GM23338 (cell line): Measurements from ENCODE around the gene CCDC71L. TPM values are rescaled to one million over a fixed set of nuclear protein-coding genes. Genes with fewer than 3 reads are reported as not detected.

Experiments used
- ATAC-seq: fragments of 200-7000 bp; cut with Tn5 transposase; 3 replicates; pipeline ENCODE4 v1.9.1; 2020
- DNase-seq: peaks from one replicate; pipeline ENCODE4 v3.0.0-alpha.2; 2015; ENCODE audit warnings: low spot score
- H2AFZ ChIP-seq: fragments of 200-600 bp; sonication (generic); 2 replicates; pipeline ENCODE4 v1.8.0; 2016; ENCODE audit warnings: antibody characterized with exemption, mild to moderate bottlenecking, moderate library complexity
- H3F3A ChIP-seq: fragments of 200-600 bp; sonication (generic); replicated peaks from 2 replicates; pipeline ENCODE4 v1.8.0; 2017; ENCODE audit warnings: antibody characterized with exemption, mixed run types, low read depth
- H3K27ac ChIP-seq: fragments of 200-600 bp; sonication (generic); 2 replicates; pipeline ENCODE4 v1.6.1; 2016; ENCODE audit warnings: low read depth
- H3K27me3 ChIP-seq: fragments of 200-600 bp; sonication (generic); 2 replicates; pipeline ENCODE4 v1.8.0; 2016; ENCODE audit warnings: mild to moderate bottlenecking, mixed run types, moderate library complexity; ENCODE audit not compliant: insufficient read depth
- H3K36me3 ChIP-seq: fragments of 200-600 bp; sonication (generic); 2 replicates; pipeline ENCODE4 v1.8.0; 2016; ENCODE audit warnings: mild to moderate bottlenecking; ENCODE audit not compliant: insufficient read depth
- H3K4me1 ChIP-seq: fragments of 200-600 bp; sonication (generic); 2 replicates; pipeline ENCODE4 v1.8.0; 2016; ENCODE audit warnings: mild to moderate bottlenecking, moderate library complexity; ENCODE audit not compliant: insufficient read depth
- H3K4me2 ChIP-seq: fragments of 200-600 bp; sonication (generic); 2 replicates; pipeline ENCODE4 v1.7.1; 2017; ENCODE audit warnings: mixed run types
- H3K4me3 ChIP-seq: fragments of 200-600 bp; sonication (generic); 2 replicates; pipeline ENCODE4 v1.6.1; 2016; ENCODE audit warnings: mixed run types
- H3K79me2 ChIP-seq: fragments of 200-600 bp; sonication (generic); replicated peaks from 2 replicates; pipeline ENCODE4 v1.8.0; 2017; ENCODE audit warnings: mild to moderate bottlenecking; ENCODE audit not compliant: insufficient read depth
- H3K9me2 ChIP-seq: fragments of 200-600 bp; sonication (generic); 2 replicates; pipeline ENCODE4 v1.8.0; 2017; ENCODE audit not compliant: insufficient read depth
- H4K20me1 ChIP-seq: fragments of 200-600 bp; sonication (generic); replicated peaks from 2 replicates; pipeline ENCODE4 v1.8.0; 2017; ENCODE audit warnings: mild to moderate bottlenecking; ENCODE audit not compliant: insufficient read depth
- H3K27ac Mint-ChIP-seq: 2 replicates; pipeline ENCODE4 v1.8.0; 2020; ENCODE audit warnings: inconsistent platforms, mild to moderate bottlenecking, moderate library complexity, mixed read lengths
- H3K27me3 Mint-ChIP-seq: 3 replicates; pipeline ENCODE4 v1.8.0; 2022; ENCODE audit warnings: low read depth, mild to moderate bottlenecking, moderate library complexity, mixed read lengths, inconsistent platforms; ENCODE audit not compliant: insufficient read depth, poor library complexity
- H3K36me3 Mint-ChIP-seq: 3 replicates; pipeline ENCODE4 v1.8.0; 2021; ENCODE audit warnings: low read depth, mild to moderate bottlenecking, inconsistent platforms, moderate library complexity, mixed read lengths
- H3K4me1 Mint-ChIP-seq: 3 replicates; pipeline ENCODE4 v1.8.0; 2020; ENCODE audit warnings: mild to moderate bottlenecking, inconsistent platforms, mixed read lengths
- H3K4me3 Mint-ChIP-seq: 3 replicates; pipeline ENCODE4 v1.8.0; 2021; ENCODE audit warnings: moderate library complexity, mild to moderate bottlenecking, inconsistent platforms, mixed read lengths
- H3K9me3 Mint-ChIP-seq: 3 replicates; pipeline ENCODE4 v1.8.0; 2020; ENCODE audit warnings: moderate library complexity, mild to moderate bottlenecking, inconsistent platforms, mixed read lengths
- EZH2 ChIP-seq: fragments of 200-600 bp; sonication (generic); IDR thresholded peaks from one replicate; pipeline ENCODE4 v1.8.0; 2017; ENCODE audit warnings: antibody characterized with exemption, mild to moderate bottlenecking, low read depth; ENCODE audit not compliant: unreplicated experiment
- EZH2phosphoT487 ChIP-seq: fragments of 200-600 bp; sonication (generic); IDR thresholded peaks from one replicate; pipeline ENCODE4 v1.8.1; 2018; ENCODE audit warnings: antibody characterized with exemption; ENCODE audit not compliant: unreplicated experiment
- JUNB ChIP-seq: IDR thresholded peaks from one replicate; pipeline ENCODE4 v1.6.1; 2016; ENCODE audit warnings: antibody characterized with exemption; ENCODE audit not compliant: unreplicated experiment
- STAT1 ChIP-seq: IDR thresholded peaks from one replicate; pipeline ENCODE4 v1.6.1; 2016; ENCODE audit warnings: antibody characterized with exemption; ENCODE audit not compliant: unreplicated experiment
- ZNF114 ChIP-seq: fragments of 250-450 bp; sonication (Bioruptor Pico); IDR thresholded peaks from 2 replicates; pipeline ENCODE4 v1.5.0; 2020; ENCODE audit warnings: mild to moderate bottlenecking, moderate library complexity
- ZNF331 ChIP-seq: fragments of 250-450 bp; sonication (Bioruptor Pico); IDR thresholded peaks from 2 replicates; pipeline ENCODE4 v1.5.0; 2020; ENCODE audit warnings: low read depth, mild to moderate bottlenecking, moderate library complexity
- polyA plus RNA-seq: library from polyadenylated mRNA; unstranded; fragments of >200 nt; fragmentation: Nextera tagmentation; extraction: Ambion mirVana; gene quantifications from 2 replicates; pipeline ENCODE4 v1.2.1, GENCODE V29; 2016
- total RNA-seq: library from RNA; depleted of rRNA; stranded (reverse); fragments of >200 nt; shearing (Covaris generic); gene quantifications from 2 replicates; pipeline ENCODE4 v1.2.3, GENCODE V29; 2014
- TF ChIP-seq, protein P1 (sequence below): fragments of 250-450 bp; sonication (Bioruptor Pico); IDR thresholded peaks from 2 replicates; pipeline ENCODE4 v1.5.0; 2020; ENCODE audit warnings: mild to moderate bottlenecking, moderate library complexity
- TF ChIP-seq, protein P2 (sequence below): IDR thresholded peaks from one replicate; pipeline ENCODE4 v1.6.1; 2018; ENCODE audit warnings: antibody characterized with exemption; ENCODE audit not compliant: unreplicated experiment
- TF ChIP-seq, protein P3 (sequence below): IDR thresholded peaks from 2 replicates; pipeline ENCODE4 v1.6.1; 2016; ENCODE audit warnings: antibody characterized with exemption

The CCDC71L gene
- total and polyA plus RNA-seq, 2 experiments from 2014 or later = 8.4 to 32.3 TPM

DNA sequence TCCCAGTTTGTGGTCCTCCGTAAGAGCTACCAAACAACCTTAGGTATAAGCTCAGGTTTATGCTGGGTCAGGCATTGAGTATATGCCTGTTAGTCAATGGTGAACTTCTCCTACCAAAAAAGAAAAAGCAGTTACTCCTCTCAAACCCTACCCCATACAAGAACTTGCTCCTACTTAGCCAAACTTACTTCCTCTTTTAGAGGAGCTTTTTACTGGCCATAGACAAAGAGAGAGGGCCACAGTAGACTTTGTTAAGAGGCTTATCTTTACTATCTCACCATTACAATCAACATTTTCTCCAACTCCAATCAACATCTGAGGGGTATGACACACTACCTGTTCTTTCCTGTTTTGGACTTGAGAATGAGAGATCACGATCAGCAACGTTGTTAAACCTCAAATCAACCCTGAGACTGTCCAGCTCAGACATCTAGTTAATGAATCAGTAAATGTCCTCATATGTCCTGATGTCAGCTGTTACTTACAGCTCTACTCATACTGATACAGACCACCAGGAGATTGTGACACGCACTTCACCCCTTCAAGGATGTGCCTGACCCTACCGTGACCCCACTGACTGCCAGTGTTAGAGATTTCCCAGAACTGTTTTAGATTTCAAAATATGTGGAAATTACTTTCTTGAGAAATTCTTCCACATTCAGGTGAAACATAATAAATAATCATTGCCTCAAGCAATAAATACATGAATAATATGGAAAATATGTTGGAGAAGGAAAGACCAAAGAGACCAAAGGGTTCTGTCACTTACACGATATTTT lies 18.4 kb upstream of the CCDC71L start:
- no peak overlapping the region for H3K4me3 Mint-ChIP-seq
- no peak overlapping the region for H3K27ac Mint-ChIP-seq
- Histone ChIP-seq H3K79me2 (no peaks in the 10 kb centered on the region), H3K27me3 (no peaks in the 10 kb centered on the region), H3F3A (no peaks in the 10 kb centered on the region), H3K4me3 (no peak overlapping the region), H3K27ac (no peak overlapping the region), H4K20me1 (no peaks in the 10 kb centered on the region), H3K36me3 (no peaks in the 10 kb centered on the region), H3K4me2 (no peak overlapping the region), H2AFZ (no peak overlapping the region), H3K9me2 (no peaks in the 10 kb centered on the region), H3K4me1 (no peaks in the 10 kb centered on the region)
- ATAC-seq = no peak
- no peak for DNase-seq
- no peaks in the 10 kb centered on the region; the same call in 2 of the 3 replicates for H3K9me3 Mint-ChIP-seq
- TF ChIP-seq, protein P1, sequence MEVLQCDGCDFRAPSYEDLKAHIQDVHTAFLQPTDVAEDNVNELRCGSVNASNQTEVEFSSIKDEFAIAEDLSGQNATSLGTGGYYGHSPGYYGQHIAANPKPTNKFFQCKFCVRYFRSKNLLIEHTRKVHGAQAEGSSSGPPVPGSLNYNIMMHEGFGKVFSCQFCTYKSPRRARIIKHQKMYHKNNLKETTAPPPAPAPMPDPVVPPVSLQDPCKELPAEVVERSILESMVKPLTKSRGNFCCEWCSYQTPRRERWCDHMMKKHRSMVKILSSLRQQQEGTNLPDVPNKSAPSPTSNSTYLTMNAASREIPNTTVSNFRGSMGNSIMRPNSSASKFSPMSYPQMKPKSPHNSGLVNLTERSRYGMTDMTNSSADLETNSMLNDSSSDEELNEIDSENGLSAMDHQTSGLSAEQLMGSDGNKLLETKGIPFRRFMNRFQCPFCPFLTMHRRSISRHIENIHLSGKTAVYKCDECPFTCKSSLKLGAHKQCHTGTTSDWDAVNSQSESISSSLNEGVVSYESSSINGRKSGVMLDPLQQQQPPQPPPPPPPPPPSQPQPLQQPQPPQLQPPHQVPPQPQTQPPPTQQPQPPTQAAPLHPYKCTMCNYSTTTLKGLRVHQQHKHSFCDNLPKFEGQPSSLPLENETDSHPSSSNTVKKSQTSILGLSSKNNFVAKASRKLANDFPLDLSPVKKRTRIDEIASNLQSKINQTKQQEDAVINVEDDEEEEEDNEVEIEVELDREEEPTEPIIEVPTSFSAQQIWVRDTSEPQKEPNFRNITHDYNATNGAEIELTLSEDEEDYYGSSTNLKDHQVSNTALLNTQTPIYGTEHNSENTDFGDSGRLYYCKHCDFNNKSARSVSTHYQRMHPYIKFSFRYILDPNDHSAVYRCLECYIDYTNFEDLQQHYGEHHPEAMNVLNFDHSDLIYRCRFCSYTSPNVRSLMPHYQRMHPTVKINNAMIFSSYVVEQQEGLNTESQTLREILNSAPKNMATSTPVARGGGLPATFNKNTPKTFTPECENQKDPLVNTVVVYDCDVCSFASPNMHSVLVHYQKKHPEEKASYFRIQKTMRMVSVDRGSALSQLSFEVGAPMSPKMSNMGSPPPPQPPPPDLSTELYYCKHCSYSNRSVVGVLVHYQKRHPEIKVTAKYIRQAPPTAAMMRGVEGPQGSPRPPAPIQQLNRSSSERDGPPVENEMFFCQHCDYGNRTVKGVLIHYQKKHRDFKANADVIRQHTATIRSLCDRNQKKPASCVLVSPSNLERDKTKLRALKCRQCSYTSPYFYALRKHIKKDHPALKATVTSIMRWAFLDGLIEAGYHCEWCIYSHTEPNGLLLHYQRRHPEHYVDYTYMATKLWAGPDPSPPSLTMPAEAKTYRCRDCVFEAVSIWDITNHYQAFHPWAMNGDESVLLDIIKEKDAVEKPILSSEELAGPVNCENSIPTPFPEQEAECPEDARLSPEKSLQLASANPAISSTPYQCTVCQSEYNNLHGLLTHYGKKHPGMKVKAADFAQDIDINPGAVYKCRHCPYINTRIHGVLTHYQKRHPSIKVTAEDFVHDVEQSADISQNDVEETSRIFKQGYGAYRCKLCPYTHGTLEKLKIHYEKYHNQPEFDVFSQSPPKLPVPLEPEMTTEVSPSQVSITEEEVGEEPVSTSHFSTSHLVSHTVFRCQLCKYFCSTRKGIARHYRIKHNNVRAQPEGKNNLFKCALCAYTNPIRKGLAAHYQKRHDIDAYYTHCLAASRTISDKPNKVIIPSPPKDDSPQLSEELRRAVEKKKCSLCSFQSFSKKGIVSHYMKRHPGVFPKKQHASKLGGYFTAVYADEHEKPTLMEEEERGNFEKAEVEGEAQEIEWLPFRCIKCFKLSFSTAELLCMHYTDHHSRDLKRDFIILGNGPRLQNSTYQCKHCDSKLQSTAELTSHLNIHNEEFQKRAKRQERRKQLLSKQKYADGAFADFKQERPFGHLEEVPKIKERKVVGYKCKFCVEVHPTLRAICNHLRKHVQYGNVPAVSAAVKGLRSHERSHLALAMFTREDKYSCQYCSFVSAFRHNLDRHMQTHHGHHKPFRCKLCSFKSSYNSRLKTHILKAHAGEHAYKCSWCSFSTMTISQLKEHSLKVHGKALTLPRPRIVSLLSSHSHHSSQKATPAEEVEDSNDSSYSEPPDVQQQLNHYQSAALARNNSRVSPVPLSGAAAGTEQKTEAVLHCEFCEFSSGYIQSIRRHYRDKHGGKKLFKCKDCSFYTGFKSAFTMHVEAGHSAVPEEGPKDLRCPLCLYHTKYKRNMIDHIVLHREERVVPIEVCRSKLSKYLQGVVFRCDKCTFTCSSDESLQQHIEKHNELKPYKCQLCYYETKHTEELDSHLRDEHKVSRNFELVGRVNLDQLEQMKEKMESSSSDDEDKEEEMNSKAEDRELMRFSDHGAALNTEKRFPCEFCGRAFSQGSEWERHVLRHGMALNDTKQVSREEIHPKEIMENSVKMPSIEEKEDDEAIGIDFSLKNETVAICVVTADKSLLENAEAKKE (CRISPR knock-in tag) = no peak
- TF ChIP-seq EZH2 (no peak), JUNB (no peak), ZNF331 (CRISPR knock-in tag) (no peak), ZNF114 (CRISPR knock-in tag) (no peak), EZH2phosphoT487 (no peak), STAT1 (no peak)
- TF ChIP-seq, protein P2, sequence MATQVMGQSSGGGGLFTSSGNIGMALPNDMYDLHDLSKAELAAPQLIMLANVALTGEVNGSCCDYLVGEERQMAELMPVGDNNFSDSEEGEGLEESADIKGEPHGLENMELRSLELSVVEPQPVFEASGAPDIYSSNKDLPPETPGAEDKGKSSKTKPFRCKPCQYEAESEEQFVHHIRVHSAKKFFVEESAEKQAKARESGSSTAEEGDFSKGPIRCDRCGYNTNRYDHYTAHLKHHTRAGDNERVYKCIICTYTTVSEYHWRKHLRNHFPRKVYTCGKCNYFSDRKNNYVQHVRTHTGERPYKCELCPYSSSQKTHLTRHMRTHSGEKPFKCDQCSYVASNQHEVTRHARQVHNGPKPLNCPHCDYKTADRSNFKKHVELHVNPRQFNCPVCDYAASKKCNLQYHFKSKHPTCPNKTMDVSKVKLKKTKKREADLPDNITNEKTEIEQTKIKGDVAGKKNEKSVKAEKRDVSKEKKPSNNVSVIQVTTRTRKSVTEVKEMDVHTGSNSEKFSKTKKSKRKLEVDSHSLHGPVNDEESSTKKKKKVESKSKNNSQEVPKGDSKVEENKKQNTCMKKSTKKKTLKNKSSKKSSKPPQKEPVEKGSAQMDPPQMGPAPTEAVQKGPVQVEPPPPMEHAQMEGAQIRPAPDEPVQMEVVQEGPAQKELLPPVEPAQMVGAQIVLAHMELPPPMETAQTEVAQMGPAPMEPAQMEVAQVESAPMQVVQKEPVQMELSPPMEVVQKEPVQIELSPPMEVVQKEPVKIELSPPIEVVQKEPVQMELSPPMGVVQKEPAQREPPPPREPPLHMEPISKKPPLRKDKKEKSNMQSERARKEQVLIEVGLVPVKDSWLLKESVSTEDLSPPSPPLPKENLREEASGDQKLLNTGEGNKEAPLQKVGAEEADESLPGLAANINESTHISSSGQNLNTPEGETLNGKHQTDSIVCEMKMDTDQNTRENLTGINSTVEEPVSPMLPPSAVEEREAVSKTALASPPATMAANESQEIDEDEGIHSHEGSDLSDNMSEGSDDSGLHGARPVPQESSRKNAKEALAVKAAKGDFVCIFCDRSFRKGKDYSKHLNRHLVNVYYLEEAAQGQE = no peak
- TF ChIP-seq, protein P3, sequence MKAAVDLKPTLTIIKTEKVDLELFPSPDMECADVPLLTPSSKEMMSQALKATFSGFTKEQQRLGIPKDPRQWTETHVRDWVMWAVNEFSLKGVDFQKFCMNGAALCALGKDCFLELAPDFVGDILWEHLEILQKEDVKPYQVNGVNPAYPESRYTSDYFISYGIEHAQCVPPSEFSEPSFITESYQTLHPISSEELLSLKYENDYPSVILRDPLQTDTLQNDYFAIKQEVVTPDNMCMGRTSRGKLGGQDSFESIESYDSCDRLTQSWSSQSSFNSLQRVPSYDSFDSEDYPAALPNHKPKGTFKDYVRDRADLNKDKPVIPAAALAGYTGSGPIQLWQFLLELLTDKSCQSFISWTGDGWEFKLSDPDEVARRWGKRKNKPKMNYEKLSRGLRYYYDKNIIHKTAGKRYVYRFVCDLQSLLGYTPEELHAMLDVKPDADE = no peak
- H3K36me3 Mint-ChIP-seq = no peaks in the 10 kb centered on the region
- no peaks in the 10 kb centered on the region for H3K4me1 Mint-ChIP-seq
- no peaks in the 10 kb centered on the region for H3K27me3 Mint-ChIP-seq
